NCI-H69 (cell line): ENCODE data around the gene S1PR1.

ENCODE experiments used
- DNase-seq: peaks from one replicate; lab custom pipeline; 2025; lab: John Stamatoyannopoulos, UW

Gene S1PR1

GRCh38 chr1:101280049-101280592 lies 43.3 kb downstream of the S1PR1 start:
- DNase-seq, result peak; percentile 7

GRCh38 chr1:101280942-101281654 lies 44.3 kb downstream of the S1PR1 start:
- no peak for DNase-seq

- no peak for DNase-seq
These were observed 44.9 kb downstream of the S1PR1 start for GRCh38 chr1:101281751-101282150.

- peak; percentile 2 for DNase-seq
These were observed 45.7 kb downstream of the S1PR1 start for GRCh38 chr1:101282314-101283038.

GRCh38 chr1:101283443-101283842 lies 46.6 kb downstream of the S1PR1 start:
- DNase-seq, result no peak

GRCh38 chr1:101284021-101284420 lies 47.2 kb downstream of the S1PR1 start:
- no peak for DNase-seq

- DNase-seq, result no peak
These were observed 47.9 kb downstream of the S1PR1 start for GRCh38 chr1:101284622-101285218.

GRCh38 chr1:101285922-101286570 lies 49.2 kb downstream of the S1PR1 start:
- no peak for DNase-seq

- DNase-seq, result peak; percentile 74
These were observed 51.7 kb downstream of the S1PR1 start for GRCh38 chr1:101288491-101288944.

- DNase-seq, result peak; percentile 86
These were observed 53.5 kb downstream of the S1PR1 start for GRCh38 chr1:101290119-101290921.
